MV-4-11 (cell line): Measurements from ENCODE around the gene TOR2A.

Experiments
- DNase-seq: peaks from one replicate; lab custom pipeline; 2025; lab: John Stamatoyannopoulos, UW

The TOR2A gene

GRCh38 chr9:127734747-127735529, at the start of gene TOR2A:
Gene TOR2A (minus strand): TSS chr9:127735294. CDS start chr9:127735270, 24 bp downstream.
- DNase-seq = peak; percentile 95

GRCh38 chr9:127783111-127784008, 48.3 kb upstream of the TOR2A start:
- DNase-seq = peak; percentile 93

- no peak for DNase-seq
Observed at GRCh38 chr9:127781806-127782205, 46.7 kb upstream of the TOR2A start.

- DNase-seq = peak; percentile 80
Observed at GRCh38 chr9:127780909-127781308, 45.8 kb upstream of the TOR2A start.

GRCh38 chr9:127780126-127780885, 45.2 kb upstream of the TOR2A start:
- DNase-seq = peak; percentile 24

GRCh38 chr9:127779136-127779981, 44.3 kb upstream of the TOR2A start:
- DNase-seq = peak; percentile 75

- DNase-seq = peak; percentile 78
Observed at GRCh38 chr9:127778280-127779135, 43.4 kb upstream of the TOR2A start, which contains the start of gene SH2D3C. Gene SH2D3C (minus strand): TSS chr9:127778666. CDS start chr9:127778627, 39 bp downstream.

GRCh38 chr9:127777368-127777980, 42.4 kb upstream of the TOR2A start:
- no peak for DNase-seq

- no peak for DNase-seq
Observed at GRCh38 chr9:127776924-127777289, 41.8 kb upstream of the TOR2A start.

- peak; percentile 84 for DNase-seq
Observed at GRCh38 chr9:127776195-127776923, 41.3 kb upstream of the TOR2A start.

GRCh38 chr9:127773981-127774380, 38.9 kb upstream of the TOR2A start:
- no peak for DNase-seq

GRCh38 chr9:127773272-127773671, 38.2 kb upstream of the TOR2A start:
- DNase-seq = no peak

- no peak for DNase-seq
Observed at GRCh38 chr9:127772603-127773002, 37.5 kb upstream of the TOR2A start.

- no peak for DNase-seq
Observed at GRCh38 chr9:127771570-127772189, 36.6 kb upstream of the TOR2A start.

GRCh38 chr9:127770905-127771569, 35.9 kb upstream of the TOR2A start:
- peak; percentile 95 for DNase-seq

GRCh38 chr9:127770583-127770904, 35.5 kb upstream of the TOR2A start:
- no peak for DNase-seq

GRCh38 chr9:127769929-127770582, 35.0 kb upstream of the TOR2A start:
- DNase-seq = no peak

GRCh38 chr9:127769101-127769500, 34.0 kb upstream of the TOR2A start:
- no peak for DNase-seq
